ENCODE measurements around the gene TTC31.

The TTC31 gene

GRCh38 chr2:74461187-74462053, 21.5 kb upstream of the TTC31 start:
- no peak overlapping the region for H2BK15ac ChIP-seq (ENCODE audit: low read length)
- no peak overlapping the region for H2AFZ ChIP-seq (ENCODE audit: low read length)
- no peak overlapping the region for H3K27ac ChIP-seq (replicated peaks; ENCODE audit: low read length)
- H3K18ac ChIP-seq (ENCODE audit: low read length): no peak overlapping the region
- H2BK120ac ChIP-seq (ENCODE audit: low read depth, low read length): no peak overlapping the region
- H4K91ac ChIP-seq (ENCODE audit: low read depth, low read length, poor library complexity): no peak overlapping the region
- WGBS, 2 donors (ENCODE audit: extremely low coverage in 2 of 2, insufficient read length in 2 of 2, insufficient replicate concordance in 1 of 2): no CpG with 5 or more reads among the region's 27 CpGs
- H3K4ac ChIP-seq (ENCODE audit: low read length): no peak overlapping the region
- no peak overlapping the region for H2BK5ac ChIP-seq (ENCODE audit: low read length)
- H3K9me3 ChIP-seq (replicated peaks in 1 of 2; ENCODE audit: control insufficient read depth in 2 of 2, insufficient read depth in 1 of 2, low read depth in 1 of 2, low read length in 2 of 2): no peaks in the 10 kb centered on the region
- peaks cover 9 to 16% of the 10 kb centered on the region in 2 donors for H3K4me1 ChIP-seq (ENCODE audit: control insufficient read depth in 2 of 2, insufficient read depth in 1 of 2, low read depth in 1 of 2, low read length in 2 of 2)
- H2AK5ac ChIP-seq (ENCODE audit: low read depth, low read length): no peak overlapping the region
- no peak overlapping the region for H4K8ac ChIP-seq (ENCODE audit: low read depth, low read length)
- H3K4me2 ChIP-seq (ENCODE audit: insufficient read depth, low read length, poor library complexity, severe bottlenecking): no peak overlapping the region
- peak overlapping the region in 1 of 2 donors; percentile 49 for H3K4me3 ChIP-seq (ENCODE audit: low read length in 2 of 2)
- H3K79me1 ChIP-seq (ENCODE audit: low read depth, low read length): peaks cover 13% of the 10 kb centered on the region
- peak overlapping the region; percentile 95 for H3K23ac ChIP-seq (ENCODE audit: low read depth, low read length, poor library complexity)
- H3K36me3 ChIP-seq (replicated peaks in 1 of 2; ENCODE audit: control insufficient read depth in 2 of 2, insufficient read depth in 2 of 2, low read length in 2 of 2): peaks cover 24 to 40% of the 10 kb centered on the region in 2 donors
- DNase-seq (ENCODE audit: low spot score): no peak
- no peaks in the 10 kb centered on the region for H3K27me3 ChIP-seq (ENCODE audit: control insufficient read depth in 3 of 3, insufficient read depth in 3 of 3, low read depth in 1 of 3, low read length in 3 of 3)
- H2BK12ac ChIP-seq (ENCODE audit: low read length): no peak overlapping the region
- H3K9ac ChIP-seq (ENCODE audit: low read depth, low read length, poor library complexity): no peak overlapping the region
- H3K14ac ChIP-seq (ENCODE audit: low read length): no peak overlapping the region

DNA sequence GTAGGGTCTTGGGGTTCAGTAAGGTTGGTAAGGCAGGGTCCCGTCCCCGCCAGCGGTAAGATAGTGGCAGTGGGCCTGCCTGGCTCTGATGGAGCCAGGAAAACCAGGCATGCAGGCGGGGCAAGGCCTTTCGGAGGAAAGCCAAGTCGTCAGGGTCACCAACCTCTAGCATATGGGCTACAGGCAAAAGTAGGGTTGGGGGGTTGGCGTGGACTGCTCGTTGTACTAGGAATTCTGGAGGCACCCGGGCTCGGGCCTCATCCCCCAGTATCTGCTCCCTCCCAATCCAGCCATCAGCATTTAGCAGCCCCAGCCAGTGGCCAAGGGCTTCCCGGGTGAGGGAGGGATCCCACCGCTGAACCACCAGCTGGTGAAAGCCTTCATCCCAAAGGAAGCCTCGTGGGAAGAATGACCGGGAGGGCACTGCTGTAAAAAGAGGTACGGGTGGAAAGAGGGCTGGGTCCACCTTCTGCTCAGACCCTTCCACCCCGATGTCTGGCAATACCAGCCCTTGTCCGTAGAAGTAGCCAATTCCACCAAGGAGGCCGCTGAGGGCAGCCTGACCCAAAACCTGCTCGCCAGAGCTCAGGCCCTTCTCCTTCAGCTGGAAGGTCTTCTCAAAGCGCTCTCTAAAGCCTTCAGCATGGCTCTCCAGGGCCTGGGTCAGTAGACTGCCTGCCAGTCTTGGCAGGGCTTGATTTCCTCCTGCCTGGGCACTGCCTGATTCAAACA, 20.7 kb upstream of the TTC31 start:
- peaks cover 13% of the 10 kb centered on the region for H3K79me1 ChIP-seq (ENCODE audit: low read depth, low read length)
- H3K36me3 ChIP-seq (replicated peaks in 1 of 2; ENCODE audit: control insufficient read depth in 2 of 2, insufficient read depth in 2 of 2, low read length in 2 of 2): peaks cover 24 to 40% of the 10 kb centered on the region in 2 donors
- H3K4ac ChIP-seq (ENCODE audit: low read length): no peak overlapping the region
- no peak overlapping the region for H3K9ac ChIP-seq (ENCODE audit: low read depth, low read length, poor library complexity)
- no peak overlapping the region for H2BK120ac ChIP-seq (ENCODE audit: low read depth, low read length)
- no peak overlapping the region for H2BK15ac ChIP-seq (ENCODE audit: low read length)
- WGBS, 2 donors (ENCODE audit: extremely low coverage in 2 of 2, insufficient read length in 2 of 2, insufficient replicate concordance in 1 of 2): no CpG with 5 or more reads among the region's 20 CpGs
- H3K4me1 ChIP-seq (ENCODE audit: control insufficient read depth in 2 of 2, insufficient read depth in 1 of 2, low read depth in 1 of 2, low read length in 2 of 2): peaks cover 9 to 10% of the 10 kb centered on the region in 2 donors
- H4K8ac ChIP-seq (ENCODE audit: low read depth, low read length): no peak overlapping the region
- H2BK12ac ChIP-seq (ENCODE audit: low read length): no peak overlapping the region
- H3K14ac ChIP-seq (ENCODE audit: low read length): no peak overlapping the region
- H3K18ac ChIP-seq (ENCODE audit: low read length): no peak overlapping the region
- H3K4me2 ChIP-seq (ENCODE audit: insufficient read depth, low read length, poor library complexity, severe bottlenecking): no peak overlapping the region
- H3K23ac ChIP-seq (ENCODE audit: low read depth, low read length, poor library complexity): peak overlapping the region; percentile 66
- H4K91ac ChIP-seq (ENCODE audit: low read depth, low read length, poor library complexity): no peak overlapping the region
- DNase-seq (ENCODE audit: low spot score): no peak
- no peaks in the 10 kb centered on the region for H3K9me3 ChIP-seq (replicated peaks in 1 of 2; ENCODE audit: control insufficient read depth in 2 of 2, insufficient read depth in 1 of 2, low read depth in 1 of 2, low read length in 2 of 2)
- peak overlapping the region in 1 of 2 donors; percentile 49 for H3K4me3 ChIP-seq (ENCODE audit: low read length in 2 of 2)
- H2BK5ac ChIP-seq (ENCODE audit: low read length): no peak overlapping the region
- H2AFZ ChIP-seq (ENCODE audit: low read length): no peak overlapping the region
- H3K27me3 ChIP-seq (ENCODE audit: control insufficient read depth in 3 of 3, insufficient read depth in 3 of 3, low read depth in 1 of 3, low read length in 3 of 3): no peaks in the 10 kb centered on the region
- no peak overlapping the region for H3K27ac ChIP-seq (replicated peaks; ENCODE audit: low read length)
- no peak overlapping the region for H2AK5ac ChIP-seq (ENCODE audit: low read depth, low read length)

- H2BK5ac ChIP-seq (ENCODE audit: low read length): no peak overlapping the region
- WGBS, 2 donors (ENCODE audit: extremely low coverage in 2 of 2, insufficient read length in 2 of 2, insufficient replicate concordance in 1 of 2): no CpG with 5 or more reads among the region's 4 CpGs
- H2BK120ac ChIP-seq (ENCODE audit: low read depth, low read length): no peak overlapping the region
Observed at GRCh38 chr2:74462786-74463105, 20.1 kb upstream of the TTC31 start.

DNA sequence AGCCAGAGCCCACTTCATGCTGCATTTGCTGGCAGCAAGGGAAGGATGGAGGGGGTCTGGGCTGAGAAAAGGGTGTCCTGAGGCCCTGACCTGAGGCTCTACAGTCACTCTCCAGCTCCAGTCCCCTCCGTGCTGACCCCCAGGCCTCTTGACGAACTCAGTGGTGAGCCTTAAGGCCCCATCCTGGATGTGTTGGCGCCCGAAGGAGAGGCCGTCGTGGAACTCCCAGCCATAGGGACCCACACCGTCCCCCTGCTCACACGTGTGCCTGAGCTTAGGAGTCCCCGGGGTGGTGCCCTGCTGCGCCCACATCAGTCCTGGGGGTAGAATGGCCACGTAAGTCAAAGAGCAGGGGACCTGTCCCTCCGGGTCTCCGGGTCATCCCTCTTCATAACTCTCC, 18.5 kb upstream of the TTC31 start:
- no peak overlapping the region for H3K27ac ChIP-seq (replicated peaks; ENCODE audit: low read length)
- WGBS, 2 donors (ENCODE audit: extremely low coverage in 2 of 2, insufficient read length in 2 of 2, insufficient replicate concordance in 1 of 2): no CpG with 5 or more reads among the region's 13 CpGs

More at GRCh38 chr2:74462786-74463105, 20.1 kb upstream of the TTC31 start:
- Histone ChIP-seq H3K27ac (replicated peaks; ENCODE audit: low read length) (no peak overlapping the region), H3K4me3 (ENCODE audit: low read length in 2 of 2) (no peak overlapping the region), H3K36me3 (replicated peaks in 1 of 2; ENCODE audit: control insufficient read depth in 2 of 2, insufficient read depth in 2 of 2, low read length in 2 of 2) (peaks cover 24 to 40% of the 10 kb centered on the region in 2 donors), H3K4me2 (ENCODE audit: insufficient read depth, low read length, poor library complexity, severe bottlenecking) (no peak overlapping the region), H3K14ac (ENCODE audit: low read length) (no peak overlapping the region), H3K23ac (ENCODE audit: low read depth, low read length, poor library complexity) (no peak overlapping the region), H4K91ac (ENCODE audit: low read depth, low read length, poor library complexity) (no peak overlapping the region), H4K8ac (ENCODE audit: low read depth, low read length) (no peak overlapping the region), H3K9ac (ENCODE audit: low read depth, low read length, poor library complexity) (no peak overlapping the region), H3K4ac (ENCODE audit: low read length) (no peak overlapping the region), H3K4me1 (ENCODE audit: control insufficient read depth in 2 of 2, insufficient read depth in 1 of 2, low read depth in 1 of 2, low read length in 2 of 2) (peaks cover 9 to 10% of the 10 kb centered on the region in 2 donors), H2BK15ac (ENCODE audit: low read length) (no peak overlapping the region), H2AFZ (ENCODE audit: low read length) (no peak overlapping the region), H3K9me3 (replicated peaks in 1 of 2; ENCODE audit: control insufficient read depth in 2 of 2, insufficient read depth in 1 of 2, low read depth in 1 of 2, low read length in 2 of 2) (no peaks in the 10 kb centered on the region), H2BK12ac (ENCODE audit: low read length) (no peak overlapping the region), H3K27me3 (ENCODE audit: control insufficient read depth in 3 of 3, insufficient read depth in 3 of 3, low read depth in 1 of 3, low read length in 3 of 3) (no peaks in the 10 kb centered on the region), H3K79me1 (ENCODE audit: low read depth, low read length) (peaks cover 13% of the 10 kb centered on the region), H2AK5ac (ENCODE audit: low read depth, low read length) (no peak overlapping the region), H3K18ac (ENCODE audit: low read length) (no peak overlapping the region)
- no peak for DNase-seq (ENCODE audit: low spot score)

More for the DNA sequence above, 18.5 kb upstream of the TTC31 start:
- DNase-seq (ENCODE audit: low spot score): no peak
- Histone ChIP-seq H2BK5ac (ENCODE audit: low read length) (no peak overlapping the region), H3K79me1 (ENCODE audit: low read depth, low read length) (peaks cover 8% of the 10 kb centered on the region), H3K9ac (ENCODE audit: low read depth, low read length, poor library complexity) (peak overlapping the region; percentile 99), H3K27me3 (ENCODE audit: control insufficient read depth in 3 of 3, insufficient read depth in 3 of 3, low read depth in 1 of 3, low read length in 3 of 3) (no peaks in the 10 kb centered on the region), H2BK12ac (ENCODE audit: low read length) (no peak overlapping the region), H3K18ac (ENCODE audit: low read length) (peak overlapping the region; percentile 97), H4K8ac (ENCODE audit: low read depth, low read length) (peak overlapping the region; percentile 82), H2BK120ac (ENCODE audit: low read depth, low read length) (no peak overlapping the region), H3K4ac (ENCODE audit: low read length) (no peak overlapping the region), H3K23ac (ENCODE audit: low read depth, low read length, poor library complexity) (no peak overlapping the region), H3K36me3 (replicated peaks in 1 of 2; ENCODE audit: control insufficient read depth in 2 of 2, insufficient read depth in 2 of 2, low read length in 2 of 2) (peaks cover 24 to 39% of the 10 kb centered on the region in 2 donors), H3K4me2 (ENCODE audit: insufficient read depth, low read length, poor library complexity, severe bottlenecking) (peak overlapping the region; percentile 97), H3K14ac (ENCODE audit: low read length) (peak overlapping the region; percentile 56), H2BK15ac (ENCODE audit: low read length) (no peak overlapping the region), H2AFZ (ENCODE audit: low read length) (peak overlapping the region; percentile 91), H4K91ac (ENCODE audit: low read depth, low read length, poor library complexity) (no peak overlapping the region), H3K9me3 (replicated peaks in 1 of 2; ENCODE audit: control insufficient read depth in 2 of 2, insufficient read depth in 1 of 2, low read depth in 1 of 2, low read length in 2 of 2) (no peaks in the 10 kb centered on the region), H3K4me1 (ENCODE audit: control insufficient read depth in 2 of 2, insufficient read depth in 1 of 2, low read depth in 1 of 2, low read length in 2 of 2) (peaks cover 6 to 9% of the 10 kb centered on the region in 2 donors), H2AK5ac (ENCODE audit: low read depth, low read length) (peak overlapping the region; percentile 96), H3K4me3 (ENCODE audit: low read length in 2 of 2) (peak overlapping the region; percentile 88 to 98)
